HG03103 (cell line): Measurements from ENCODE around the gene CHRM5.
"Not testable (repeated sequence)": the region's sequence is repeated elsewhere in the genome, so short reads cannot be mapped to it uniquely, and the experiment has no call there.

Source experiments
- ATAC-seq: cut with Tn5 transposase; IDR thresholded peaks from one replicate; pipeline ENCODE4 v1.9.1; 2021; ENCODE audit warnings: low read depth; ENCODE audit not compliant: unreplicated experiment

The CHRM5 gene

DNA sequence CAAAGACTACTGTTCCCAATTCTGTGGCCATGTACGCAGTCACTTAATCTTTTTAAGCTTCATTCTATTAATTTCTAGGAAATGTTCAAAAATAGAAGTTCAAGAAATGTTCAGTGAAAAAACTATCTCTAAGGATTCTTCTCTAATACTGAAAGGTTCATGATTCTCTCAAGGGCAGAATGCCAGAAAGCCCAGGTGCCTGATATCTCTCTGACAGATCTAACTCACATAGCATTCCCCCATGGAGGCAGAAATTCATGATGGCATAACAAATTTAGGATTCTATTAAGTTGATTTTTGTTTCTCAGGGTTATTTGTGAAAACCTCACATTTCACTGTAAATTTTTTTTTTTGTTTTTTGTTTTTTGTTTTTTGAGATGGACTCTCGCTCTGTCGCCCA, 17.5 kb downstream of the CHRM5 start:
- no peak for ATAC-seq

DNA sequence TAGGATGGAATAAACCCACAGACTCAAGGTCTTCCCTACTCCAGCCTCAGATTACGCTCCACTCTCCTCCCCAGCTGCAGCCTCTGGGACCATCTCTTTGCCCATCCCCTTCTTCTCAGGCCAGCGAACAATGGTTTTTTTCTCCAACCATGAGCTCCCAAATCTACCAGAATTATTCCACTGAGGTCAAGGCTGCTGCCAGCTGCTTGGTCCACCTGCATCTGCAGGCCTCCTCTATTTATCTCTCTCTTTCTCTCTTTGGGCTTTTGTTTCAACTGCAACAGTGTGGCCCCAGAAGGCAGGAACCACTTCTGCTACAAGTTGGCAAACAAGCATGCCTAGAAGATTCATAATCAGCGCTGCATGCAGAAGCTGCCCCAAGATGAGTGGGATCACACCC, 19.1 kb downstream of the CHRM5 start:
- ATAC-seq, result no peak

DNA sequence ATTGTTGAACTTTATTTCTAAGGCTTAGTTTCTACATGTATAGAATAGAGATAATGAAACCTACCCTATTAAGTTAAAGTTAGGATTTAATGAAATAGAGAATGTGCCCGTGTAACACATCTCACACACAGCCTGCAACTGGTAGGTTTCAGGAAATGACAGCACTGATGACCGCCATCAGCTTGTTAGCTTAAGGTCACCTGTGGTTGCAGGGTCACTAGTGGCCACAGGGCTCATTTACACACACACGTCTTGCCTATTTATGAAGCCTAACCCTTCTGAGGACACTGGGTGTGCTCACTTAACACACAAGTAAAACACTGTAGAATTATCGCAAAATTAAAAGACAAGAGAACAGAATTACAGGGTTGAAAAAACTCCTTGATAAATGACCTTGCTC, 20.1 kb downstream of the CHRM5 start:
- ATAC-seq, result no peak

DNA sequence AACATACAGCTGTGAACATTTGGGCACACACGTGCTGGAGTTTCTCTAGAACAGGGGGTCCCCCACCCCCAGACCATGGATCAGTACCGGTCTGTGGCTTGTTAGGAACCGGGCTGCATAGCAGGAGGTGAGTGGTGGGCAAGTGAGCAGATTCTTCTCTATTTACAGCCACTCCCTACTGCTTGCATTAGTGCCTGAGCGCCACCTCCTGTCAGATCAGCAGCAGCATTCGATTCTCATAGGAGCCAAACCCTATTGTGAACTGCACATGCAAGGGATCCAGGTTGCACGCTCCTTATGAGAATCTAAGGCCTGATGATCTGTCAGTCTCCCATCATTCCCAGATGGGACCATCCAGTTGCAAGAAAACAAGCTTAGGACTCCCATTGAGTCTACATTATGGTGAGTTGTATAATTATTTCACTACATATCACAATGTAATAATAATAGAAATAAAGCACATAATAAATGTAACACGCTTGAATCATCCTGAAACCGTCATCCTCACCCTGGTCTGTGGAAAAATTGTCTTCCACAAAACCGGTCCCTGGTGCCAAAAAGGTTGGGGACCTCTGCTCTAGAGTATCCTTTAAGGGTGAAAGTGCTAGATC, 25.8 kb downstream of the CHRM5 start:
- no peak for ATAC-seq

DNA sequence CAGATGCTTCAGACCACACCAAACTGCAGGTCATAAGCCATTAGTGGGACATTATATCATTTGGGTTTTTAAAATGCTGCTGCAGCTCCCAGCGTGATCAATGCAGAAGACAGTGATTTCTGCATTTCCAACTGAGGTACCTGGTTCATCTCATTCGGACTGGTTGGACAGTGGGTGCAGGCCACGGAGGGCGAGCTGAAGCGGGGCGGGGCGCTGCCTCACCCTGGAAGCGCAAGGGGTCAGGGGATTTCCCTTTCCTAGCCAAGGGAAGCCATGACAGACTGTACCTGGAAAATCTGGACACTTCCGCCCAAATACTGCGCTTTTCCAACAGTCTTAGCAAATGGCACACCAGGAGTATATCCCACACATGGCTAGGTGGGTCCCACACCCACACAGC, 27.4 kb downstream of the CHRM5 start:
- not testable (repeated sequence) for ATAC-seq

DNA sequence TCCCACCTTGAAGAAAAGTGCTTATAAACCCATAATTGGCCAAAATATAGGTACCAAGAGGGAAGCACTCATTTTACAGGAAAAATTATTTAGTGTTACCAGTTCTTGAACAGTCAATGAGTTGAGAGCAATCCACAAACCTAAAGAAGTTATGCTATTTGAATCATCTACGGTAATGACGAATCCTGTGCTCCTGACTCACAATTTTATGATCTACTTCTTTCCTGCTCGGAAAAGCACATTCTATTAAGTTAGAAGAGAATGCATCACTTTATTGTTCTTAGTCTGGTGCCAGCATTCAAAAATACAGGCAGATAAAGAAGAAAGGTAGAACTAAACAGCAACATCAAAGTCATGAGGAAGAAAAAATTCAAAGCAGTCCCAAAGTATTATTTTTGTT, 33.2 kb downstream of the CHRM5 start:
- ATAC-seq, result no peak

DNA sequence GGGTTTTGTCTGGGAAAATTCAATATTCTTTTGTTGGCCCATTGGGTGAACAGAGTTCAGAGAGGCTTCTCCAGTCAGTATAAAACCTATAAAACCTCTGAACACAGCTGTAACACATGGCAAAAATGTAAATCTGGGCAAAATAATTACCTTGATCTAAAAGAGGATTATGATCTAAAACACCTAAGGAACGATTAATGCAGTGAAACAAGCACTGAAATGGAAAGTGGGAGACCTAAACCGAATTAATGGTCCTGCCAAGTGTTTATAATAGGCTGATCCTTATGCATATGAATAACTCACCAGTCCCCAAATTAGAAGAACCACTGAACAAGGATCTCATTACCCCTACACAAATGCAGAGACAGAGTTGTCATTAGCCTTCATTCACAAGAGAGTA, 38.1 kb downstream of the CHRM5 start:
- ATAC-seq, result no peak

DNA sequence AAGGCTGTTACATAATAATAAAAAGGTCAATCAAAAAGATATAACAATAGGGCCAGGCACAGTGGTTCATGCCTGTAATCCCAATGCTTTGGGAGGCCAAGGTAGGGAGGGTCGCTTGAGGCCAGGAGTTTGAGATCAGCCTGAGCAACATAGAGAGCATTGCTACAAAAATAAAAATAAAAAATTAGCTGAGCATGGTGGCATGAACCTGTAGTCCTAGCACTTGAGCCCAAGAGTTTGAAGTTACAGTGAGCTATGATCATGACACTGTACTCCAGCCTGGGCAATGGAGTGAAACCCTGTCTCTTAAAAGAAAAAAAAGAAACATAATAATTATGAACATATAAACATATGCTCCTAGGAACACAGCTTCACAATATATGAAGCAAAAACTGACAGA, 41.4 kb downstream of the CHRM5 start:
- ATAC-seq, result no peak

DNA sequence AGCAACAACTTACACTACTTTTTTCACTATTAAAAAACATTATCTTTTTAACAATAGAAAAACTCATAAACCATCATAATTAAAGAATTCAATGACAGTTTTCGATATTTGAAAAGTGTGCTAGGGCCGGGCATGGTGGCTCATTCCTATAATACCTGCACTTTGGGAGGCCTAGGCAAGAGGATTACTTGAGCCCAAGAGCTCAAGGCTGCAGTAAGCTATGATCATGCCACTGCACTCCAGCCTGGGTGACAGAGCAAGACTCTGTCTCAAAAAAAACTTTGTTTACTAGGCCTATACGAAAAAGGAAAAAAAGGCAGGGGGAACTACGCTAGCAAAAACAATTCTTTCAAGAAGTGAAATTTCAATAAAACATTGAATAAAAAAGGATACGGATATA, 42.6 kb downstream of the CHRM5 start:
- ATAC-seq, result no peak

DNA sequence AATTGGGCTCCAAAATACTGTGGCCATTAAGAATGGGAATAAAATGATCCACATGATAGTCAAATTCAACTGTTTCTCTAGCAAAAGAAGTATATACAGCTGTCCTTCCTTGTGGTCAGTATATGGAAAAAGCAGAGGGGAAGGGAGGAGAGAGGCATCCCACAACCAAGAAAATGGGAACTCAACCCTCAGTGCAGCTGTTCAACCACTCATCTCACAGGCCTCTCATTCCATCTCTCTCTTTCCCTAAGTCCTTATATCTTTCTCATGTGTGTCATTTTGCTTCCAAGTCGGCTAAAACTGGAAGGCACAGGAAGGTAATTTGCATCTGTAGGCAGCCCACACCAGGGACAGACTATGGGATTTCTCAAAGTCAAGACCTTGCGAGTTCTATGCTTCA, 43.2 kb downstream of the CHRM5 start:
- ATAC-seq, result no peak

DNA sequence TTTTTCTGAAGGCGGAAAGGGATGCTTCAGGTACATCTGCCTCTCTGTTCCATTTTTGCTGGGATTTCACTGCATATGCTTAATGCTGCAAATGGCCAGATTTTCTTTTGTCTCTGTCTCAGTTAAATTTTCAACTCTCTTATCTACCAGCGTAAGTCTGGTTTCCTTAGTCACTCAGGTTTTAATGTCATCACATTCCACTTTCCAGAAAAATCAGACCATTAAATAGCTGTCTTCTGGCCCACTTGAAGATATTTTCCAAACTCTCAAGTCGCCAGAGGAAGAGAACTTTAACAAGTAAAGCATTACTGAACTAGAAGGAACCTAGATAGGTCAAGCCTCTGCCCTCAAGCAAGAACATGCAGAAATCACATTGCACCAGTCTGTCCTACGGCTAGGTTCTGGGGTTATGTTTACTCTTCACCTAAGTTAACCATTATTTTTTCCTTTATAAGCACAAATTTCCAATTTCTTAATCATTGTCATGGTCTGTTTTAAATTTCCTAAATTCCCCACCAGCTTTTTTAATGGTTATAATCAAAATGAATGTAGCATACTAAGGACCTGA, 44.2 kb downstream of the CHRM5 start:
- no peak for ATAC-seq

DNA sequence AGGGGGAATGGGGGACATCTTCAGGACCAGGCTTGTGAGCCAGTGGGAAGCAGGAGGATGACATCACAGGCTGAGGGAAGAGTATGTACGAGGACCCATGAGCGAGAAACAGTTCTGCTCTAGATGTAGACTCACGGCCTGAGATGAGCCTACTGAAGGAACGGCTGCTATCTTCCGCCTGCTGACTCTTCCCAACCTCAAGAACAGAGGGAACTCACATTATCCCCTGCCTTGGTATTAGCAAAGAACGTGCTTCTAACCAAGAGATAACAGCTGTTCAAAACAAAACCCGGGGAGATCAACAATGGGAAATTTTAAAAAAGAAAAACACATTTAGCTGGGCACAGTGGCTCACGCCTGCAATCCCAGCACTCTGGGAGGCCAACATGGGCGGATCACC, 45.4 kb downstream of the CHRM5 start:
- no peak for ATAC-seq

DNA sequence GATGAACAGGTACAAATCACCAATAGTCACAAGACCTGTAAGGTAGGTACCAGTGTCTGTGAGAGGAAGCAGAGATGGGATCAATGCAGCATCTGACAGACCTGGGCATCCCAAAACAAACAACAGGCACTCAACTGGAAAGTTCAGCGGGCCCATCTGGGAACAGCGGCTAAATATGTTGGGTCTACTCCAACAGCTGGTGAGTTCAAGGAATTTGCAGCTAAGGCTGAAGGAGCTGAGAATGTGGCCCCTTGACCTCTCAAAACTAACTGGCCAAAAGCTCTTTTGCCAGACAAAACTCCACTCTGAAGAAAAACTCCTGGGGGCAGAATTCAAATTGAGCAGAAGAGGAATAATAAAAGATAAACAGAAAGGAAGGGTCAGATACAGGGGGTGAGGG, 46.3 kb downstream of the CHRM5 start:
- no peak for ATAC-seq

DNA sequence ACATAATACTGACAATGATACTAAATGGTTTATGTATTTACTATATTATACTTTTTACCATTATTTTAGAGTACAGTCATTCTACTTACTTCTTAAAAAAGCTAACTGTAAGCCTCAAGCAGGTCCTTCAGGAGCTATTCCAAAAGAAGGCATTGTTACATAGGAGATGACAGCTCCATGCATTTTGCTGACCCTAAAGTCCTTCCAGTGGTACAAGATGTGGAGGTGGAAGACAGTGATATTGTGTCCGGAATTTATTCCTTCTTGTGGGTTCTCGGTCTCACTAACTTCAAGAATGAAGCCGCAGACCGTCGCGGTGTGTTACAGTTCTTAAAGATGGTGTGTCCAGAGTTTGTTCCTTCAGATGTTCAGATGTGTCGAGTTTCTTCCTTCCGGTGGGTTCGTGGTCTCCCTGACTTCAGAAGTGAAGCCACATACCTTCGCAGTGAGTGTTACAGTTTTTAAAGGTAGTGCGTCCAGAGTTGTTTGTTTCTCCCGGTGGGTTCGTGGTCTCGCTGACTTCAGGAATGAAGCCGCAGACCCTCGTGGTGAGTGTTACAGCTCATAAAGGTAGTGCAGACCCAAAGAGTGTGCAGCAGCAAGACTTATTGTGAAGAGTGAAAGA, 49.8 kb downstream of the CHRM5 start:
- no peak for ATAC-seq

DNA sequence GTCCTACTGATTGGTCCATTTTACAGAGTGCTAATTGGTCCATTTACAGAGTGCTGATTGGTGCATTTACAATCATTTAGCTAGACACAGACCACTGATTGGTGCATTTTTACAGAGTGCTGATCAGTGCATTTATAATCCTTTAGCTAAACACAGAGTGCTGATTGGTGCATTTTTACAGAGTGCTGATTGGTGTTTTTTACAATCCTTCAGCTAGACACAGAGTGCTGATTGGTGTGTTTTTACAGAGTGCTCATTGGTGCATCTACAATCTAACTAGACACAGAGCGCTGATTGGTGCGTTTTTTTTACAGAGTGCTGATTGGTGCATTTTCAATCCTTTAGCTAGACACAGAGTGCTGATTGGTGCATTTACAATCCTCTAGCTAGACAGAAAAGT, 50.4 kb downstream of the CHRM5 start:
- ATAC-seq, result not testable (repeated sequence)

DNA sequence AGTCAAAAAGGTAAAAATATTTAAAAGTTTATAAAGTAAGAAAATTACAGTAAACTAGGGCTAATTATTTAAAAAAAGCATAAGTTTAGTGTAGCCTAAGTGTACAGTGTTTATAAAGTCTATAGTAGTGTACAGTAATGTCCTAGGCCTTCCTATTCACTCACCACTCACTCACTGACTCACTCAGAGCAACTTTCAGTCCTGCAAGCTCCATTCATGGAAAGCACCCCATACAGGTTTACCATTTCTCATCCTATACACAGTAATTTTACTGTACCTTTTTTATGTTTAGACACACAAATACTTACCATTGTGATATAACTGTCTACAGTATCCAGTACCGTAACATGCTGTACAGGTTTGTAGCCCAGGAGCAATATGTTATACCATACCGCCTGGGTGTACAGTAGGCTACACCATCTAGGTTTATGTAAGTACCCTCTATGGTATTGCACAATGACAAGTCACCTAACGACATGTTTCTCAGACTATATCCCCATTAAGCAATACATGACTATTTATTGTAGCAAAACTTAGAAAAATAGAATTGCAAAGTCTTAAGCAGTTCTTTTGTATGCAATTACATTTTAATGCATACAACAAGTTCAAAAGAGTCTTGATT, 51.2 kb downstream of the CHRM5 start:
- ATAC-seq, result no peak

DNA sequence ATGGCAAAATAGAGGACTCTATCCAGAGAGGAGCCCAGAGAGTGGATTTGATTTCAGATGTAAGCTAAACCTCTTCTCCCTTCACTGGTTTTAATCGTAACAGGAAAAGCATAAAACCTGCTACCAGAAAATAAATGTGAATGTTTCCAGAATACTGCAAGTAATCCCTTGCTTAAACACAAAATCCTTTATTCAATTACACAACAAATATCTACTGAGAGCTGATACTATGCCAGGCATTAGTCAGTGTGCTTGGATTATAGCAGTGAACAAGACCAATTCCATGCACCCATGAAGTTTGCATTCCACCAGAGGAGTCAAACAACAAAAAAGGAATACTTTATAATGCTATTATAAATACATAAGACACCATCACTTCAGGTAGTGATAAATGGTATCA, 55.6 kb downstream of the CHRM5 start:
- no peak for ATAC-seq

DNA sequence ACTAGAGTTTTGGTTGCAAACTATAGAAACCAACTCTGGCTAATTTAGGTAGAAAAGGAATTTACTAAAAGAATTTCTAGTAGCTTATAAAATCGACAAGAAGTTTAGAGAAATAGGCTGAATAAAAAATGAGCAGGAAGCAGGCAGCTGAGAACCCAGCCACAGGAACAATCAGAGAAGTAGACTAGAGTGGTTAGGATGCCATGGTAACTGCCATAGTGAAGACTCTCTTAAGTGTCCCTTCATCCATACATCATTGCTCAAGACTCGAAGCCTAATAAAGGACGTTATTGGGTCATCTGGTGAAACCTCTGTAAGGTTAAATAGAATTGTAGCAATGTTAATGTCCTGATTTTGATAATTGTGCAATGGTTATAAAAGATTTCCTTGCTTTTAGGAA, 57.0 kb downstream of the CHRM5 start:
- ATAC-seq, result no peak

DNA sequence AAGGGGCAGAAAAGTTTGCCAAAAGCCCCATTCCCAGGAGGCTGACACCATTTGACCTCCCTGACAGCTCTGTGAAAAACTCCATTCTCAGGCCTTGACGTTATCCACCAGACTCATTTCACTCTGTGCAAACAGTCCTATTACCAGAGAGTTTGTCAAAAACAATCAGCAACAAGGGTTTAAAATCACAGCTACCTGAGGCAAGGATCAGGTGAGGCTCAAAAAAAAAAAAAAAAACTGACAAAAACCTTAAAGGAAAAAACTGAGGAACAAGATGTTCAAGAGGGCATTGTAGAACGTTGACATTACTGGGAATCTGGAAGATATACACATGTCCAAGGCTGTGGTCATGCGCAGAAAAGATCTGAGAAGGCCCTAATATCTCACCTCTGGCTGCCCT, 59.3 kb downstream of the CHRM5 start:
- ATAC-seq, result no peak

DNA sequence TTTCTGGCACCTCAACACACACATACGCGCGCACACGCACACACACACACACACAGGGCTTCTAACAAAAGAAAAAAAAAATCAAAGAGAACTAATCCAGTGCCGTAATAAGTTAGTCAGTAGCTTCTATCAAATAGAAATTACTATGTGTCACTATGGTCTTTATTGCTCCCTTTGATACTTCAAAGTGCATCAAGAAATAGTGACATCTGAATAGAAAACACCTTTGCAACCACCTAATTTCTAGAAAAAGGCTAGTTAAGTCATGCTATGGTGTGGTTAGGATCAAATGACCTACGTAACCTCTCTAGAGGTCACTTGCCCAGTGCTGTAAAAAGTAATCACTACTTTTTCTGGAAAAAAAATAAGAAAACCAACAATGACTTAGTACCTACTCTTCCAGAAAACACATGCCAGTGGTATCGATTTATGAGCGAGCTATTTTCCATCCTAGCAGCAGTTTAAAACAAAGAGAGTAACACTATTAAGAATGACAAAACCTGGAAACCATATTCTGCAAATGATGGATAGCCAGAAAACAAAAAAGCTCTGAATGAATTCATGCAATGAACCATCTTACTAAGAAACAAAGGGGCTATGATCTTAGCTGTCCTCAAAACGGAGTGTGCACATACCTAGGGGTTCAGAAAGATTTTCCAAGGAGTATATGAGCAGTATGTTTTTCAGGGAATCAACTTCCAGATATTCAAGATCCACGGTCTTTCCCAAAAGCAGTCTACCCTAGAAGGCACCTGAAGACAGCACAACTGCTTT, 63.9 kb downstream of the CHRM5 start:
- no peak for ATAC-seq
